HG02852 (cell line): ENCODE measurements around the gene ETNK1.
"Not testable (repeated sequence)": the region's sequence is repeated elsewhere in the genome, so short reads cannot be mapped to it uniquely, and the experiment has no call there.

ENCODE experiments used
- ATAC-seq: cut with Tn5 transposase; IDR thresholded peaks from one replicate; pipeline ENCODE4 v1.9.1; 2021; ENCODE audit warnings: mild to moderate bottlenecking, moderate library complexity; ENCODE audit not compliant: unreplicated experiment

The ETNK1 gene

DNA sequence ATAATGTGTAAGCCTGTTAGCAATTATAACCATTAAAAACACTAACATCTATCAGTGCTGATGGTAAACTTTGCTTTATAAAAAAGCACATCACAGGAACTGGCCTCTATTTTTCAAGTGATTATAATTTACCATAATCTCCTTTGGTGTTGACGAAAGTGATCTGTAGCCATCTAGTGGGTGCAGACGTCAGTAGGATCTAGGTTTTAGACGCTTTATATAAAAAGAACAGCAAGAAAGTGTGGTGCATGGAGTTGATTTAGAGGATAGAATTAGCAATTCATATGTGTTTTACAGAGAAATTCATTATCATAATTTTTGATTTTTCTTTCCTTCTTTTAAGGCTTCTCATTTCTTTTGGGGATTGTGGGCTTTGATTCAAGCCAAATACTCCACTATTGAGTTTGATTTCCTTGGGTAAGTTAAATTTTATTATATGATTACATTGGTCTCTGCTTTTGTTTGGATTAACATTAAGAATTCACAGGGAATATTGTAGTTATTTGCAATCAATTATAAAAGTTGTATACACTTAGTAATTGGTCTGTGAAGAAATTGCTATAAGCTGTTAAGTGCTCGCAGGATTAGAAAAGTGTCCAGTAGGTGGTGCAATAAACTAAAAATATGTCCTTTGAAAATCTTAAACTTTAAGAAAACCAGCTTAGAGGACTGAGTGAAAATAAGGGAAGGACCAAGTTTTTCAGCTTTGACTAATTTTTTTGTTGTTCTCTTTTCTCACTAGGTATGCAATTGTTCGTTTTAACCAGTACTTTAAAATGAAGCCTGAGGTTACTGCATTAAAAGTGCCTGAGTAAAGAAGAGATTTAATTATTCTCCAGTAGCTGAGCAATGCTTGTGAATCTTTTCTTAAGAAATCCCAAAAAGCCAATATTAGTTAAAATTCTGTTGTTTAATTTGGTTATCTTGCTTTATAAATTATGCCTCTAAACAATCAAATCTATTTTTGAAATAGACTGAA, 59.5 kb downstream of the ETNK1 start:
- peak; percentile 41 for ATAC-seq

DNA sequence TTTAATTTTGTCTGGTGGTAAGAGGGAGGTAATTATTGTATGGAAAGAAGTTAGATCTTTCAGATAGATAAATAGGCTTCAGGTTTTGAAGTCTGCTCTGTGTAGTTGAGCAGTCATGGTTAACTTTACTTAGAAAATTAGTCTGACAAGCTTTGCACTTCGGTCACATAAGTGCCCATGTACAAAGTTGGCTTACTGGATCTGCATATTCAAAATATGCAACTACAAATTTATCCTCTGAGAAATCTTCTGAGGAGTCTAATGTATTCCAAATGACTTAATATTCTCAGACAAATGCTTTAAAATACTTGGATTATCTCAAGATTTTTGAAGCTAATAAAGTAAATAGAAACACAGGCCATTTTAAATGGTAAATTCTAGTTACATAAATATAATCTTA, 61.2 kb downstream of the ETNK1 start:
- ATAC-seq: no peak

DNA sequence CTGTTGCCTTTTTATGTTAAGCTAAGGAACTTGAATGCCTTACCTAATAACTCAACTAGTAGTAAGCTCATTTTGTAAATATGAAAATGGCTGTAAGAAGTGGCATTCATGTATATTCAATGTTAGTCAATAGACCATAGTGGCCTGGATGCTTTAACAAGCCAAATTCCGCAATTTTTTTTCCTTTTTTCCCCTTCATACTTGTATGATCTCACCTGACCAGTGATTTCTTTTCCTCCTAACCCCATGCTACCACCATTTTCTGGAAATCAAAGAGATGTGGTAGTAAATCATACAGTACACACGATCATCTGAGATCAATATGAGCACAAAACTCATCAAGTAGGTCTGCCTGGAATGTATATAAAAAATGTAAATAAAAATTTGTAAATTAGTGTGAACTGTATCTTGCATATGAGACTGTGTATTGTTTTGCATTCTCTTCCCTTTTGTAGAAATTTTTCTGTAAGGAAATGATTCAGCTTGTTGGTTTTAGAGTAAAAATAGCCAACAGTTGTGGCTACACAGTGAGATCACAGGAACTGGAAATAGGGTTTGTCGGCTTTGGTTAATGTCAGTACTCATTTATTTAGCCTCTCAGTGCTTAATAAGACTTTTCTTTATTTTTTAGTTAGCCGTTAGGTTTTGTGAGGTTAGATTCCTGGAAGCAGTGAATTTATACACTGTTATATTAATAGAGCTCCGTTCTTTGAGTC, 62.5 kb downstream of the ETNK1 start:
- peak; percentile 77 for ATAC-seq

DNA sequence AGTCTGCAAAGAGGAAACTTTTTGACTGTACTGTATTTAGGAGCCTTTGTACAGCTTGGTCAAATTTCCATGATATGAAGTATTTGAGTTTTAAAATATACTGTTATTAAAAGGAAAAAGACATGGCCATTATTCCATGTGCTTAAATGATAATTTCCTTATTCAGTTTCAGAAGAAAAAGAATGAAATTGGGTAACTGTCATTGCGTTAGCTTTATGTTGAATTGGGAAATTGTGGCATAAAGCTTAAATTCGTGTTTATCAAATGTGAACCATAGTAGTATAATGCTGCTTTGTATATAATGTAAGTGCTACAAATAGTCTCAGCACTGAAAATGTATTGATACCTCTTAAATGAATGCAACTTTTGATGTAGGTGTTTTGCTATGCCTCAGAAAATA, 64.9 kb downstream of the ETNK1 start:
- ATAC-seq: no peak

DNA sequence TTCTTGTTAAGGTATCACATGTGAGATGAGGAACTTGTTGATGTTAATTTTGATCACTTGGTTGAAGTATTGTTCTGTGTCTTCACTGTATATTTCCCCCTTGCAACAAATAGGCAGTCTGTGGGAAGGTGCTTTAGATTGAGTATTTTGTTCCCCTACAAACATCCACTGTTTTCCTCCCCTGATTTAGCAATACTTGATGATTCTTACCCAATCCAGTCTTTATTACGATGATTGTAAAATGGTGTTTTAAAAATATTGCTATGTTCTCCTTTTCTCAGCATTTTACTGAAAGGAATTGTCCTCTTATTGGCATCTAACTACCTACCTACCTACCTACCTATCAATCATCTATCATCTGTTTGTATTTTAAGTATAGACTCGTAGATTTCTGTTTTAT, 66.3 kb downstream of the ETNK1 start:
- ATAC-seq: no peak

DNA sequence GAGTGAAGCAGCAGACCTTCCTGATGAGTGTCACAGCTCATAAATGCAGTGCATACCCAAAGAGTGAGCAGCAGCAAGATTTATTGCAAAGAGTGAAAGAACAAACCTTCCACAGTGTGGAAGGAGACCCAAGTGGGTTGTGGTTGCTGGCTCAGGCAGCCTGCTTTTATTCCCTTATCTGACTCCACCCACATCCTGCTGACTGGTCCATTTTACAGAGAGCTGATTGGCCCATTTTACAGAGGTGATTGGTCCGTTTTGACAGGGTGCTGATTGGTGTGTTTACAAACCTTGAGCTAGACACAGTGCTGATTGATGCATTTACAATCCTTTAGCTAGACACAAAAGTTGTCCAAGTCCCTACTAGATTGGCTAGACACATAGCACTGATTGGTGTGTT, 67.5 kb downstream of the ETNK1 start:
- not testable (repeated sequence) for ATAC-seq

DNA sequence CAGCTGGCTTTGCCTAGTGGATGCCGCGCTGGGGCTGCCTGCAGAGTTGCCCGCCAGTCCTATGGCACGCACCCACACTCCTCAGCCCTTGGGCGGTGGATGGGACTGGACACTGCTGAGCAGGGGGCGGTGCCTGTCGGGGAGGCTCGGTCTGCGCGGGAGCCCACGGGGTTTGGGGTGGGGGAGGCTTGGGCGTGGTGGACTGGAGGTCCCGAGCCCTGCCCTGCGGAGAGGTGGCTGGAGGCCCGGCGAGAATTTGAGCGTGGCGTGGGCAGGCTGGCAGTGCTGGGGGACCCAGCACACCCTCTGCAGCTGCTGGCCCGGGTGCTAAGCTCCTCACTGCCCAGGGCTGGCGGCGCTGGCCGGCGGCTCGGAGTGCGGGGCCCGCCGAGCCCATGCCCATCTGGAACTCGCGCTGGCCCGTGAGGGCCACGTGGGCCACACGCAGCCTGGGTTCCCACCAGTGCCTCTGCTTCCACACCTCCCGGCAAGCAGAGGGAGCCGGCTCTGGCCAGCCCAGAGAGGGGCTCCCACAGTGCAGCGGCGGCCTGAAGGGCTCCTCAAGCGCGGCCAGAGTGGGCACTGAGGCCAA, 68.1 kb downstream of the ETNK1 start:
- ATAC-seq: no peak

DNA sequence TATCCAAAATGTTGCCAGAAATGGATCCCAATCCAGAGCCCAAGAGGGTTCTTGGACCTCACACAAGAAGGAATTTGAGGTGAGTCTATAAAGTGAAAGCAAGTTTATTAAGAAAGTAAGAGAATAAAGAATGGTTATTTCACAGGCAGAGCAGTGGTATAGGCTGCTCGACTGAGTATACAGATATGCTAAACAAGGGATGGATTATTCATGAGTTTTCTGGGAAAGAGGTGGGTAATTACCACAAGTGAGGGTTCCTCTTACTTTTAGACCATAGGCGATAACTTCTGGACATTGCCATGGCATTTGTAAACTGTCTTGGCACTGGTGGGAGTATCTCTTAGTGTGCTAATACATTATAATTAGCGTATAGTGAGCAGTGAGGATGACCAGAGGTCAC, 73.6 kb downstream of the ETNK1 start:
- ATAC-seq: no peak

DNA sequence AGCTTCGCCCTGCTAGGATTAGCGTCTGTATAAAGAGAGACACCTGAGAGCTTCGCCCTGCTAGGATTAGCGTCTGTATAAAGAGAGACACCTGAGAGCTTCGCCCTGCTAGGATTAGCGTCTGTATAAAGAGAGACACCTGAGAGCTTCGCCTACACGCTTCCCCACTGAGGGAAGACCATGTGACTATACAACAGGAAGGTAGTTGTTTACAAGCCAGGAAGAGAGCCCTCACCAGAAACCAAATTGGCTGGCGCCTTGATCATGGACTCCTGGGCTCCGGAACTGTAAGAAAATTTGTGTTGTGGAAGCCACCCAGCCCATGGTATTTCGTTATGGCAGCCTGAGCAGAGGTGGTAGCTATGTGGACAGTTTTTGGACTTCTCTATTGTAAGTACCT, 74.7 kb downstream of the ETNK1 start:
- not testable (repeated sequence) for ATAC-seq

DNA sequence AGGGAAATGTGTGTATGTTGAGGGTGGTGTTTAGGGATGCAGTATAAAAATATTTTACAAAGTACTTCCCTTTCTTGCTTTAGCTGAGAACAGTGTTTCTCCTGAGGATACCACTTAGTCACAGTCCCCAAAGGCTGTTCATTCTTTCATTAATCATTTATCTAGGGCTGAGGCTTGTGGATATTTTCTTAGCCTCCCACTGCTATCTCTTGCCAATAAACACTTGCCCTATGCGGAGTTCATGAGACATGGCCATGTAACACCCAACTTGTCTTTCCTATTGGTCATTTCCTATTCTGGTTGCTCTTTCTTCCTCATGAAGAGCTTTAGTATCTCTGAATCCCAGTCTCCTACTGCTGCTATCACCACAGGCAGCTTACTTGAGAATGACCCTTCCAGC, 75.1 kb downstream of the ETNK1 start:
- ATAC-seq: no peak

DNA sequence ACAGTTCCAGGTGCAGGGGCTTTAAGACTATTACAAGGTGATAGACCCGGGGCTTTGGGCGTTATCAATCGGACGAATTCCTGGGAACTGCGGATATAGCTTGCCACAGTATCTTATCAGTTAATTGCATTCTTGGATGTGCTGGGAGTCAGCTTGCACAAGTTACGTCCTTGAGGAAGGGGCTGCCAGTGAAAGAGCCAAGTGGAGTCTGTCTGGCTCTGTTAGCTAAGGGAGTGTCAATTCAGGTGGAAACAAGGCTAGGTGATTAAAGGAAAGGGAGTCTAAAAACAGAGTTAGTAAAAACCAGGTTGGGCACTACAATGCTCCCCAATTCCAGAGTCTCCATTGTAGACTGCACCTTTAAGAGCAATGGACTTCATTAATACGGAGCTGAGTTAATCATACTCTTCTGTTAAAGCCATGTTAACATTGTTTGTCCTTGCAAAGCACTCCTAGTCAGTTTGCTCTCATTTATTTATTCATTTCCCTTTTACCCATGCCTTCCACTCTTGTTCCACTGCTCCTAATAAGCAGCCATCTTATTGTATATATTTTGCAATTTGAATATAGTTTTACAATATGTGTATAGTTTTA, 76.3 kb downstream of the ETNK1 start:
- not testable (repeated sequence) for ATAC-seq

DNA sequence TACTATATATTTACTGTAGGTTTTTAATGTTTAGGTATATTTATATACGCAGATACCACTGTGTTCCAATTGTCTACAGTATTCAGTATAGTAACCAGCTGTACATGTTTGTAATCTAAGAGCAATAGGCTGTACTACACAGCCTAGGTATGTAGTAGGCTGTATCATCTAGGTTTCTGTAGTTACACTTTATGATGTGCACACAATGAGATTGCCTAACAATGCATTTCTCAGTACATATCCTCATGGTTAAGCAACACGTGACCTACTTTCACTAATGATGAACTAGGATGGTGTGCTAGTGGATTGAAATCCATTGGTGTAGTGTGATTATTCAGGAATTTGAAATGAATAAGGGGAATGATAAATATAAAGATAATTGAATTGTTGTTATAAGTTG, 77.7 kb downstream of the ETNK1 start:
- ATAC-seq: no peak

DNA sequence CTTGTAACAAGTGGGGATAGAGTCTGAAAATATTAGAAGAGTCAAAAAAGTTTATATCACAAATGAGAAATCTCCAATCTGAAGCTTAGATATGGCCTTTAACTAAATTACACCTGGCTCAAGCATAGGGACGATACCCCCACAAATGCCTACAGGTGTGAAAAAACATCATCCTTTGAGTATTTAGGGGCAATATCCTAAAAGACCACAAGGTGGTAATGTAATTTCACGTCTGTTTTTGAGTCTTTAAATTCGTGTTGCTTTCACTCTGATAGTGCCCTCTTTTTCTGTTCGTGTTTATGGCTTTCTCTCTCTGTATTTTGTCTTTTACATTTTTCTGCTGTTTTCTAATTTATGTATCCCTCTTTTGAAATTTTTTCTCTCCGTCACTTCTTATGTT, 84.3 kb downstream of the ETNK1 start:
- no peak for ATAC-seq

DNA sequence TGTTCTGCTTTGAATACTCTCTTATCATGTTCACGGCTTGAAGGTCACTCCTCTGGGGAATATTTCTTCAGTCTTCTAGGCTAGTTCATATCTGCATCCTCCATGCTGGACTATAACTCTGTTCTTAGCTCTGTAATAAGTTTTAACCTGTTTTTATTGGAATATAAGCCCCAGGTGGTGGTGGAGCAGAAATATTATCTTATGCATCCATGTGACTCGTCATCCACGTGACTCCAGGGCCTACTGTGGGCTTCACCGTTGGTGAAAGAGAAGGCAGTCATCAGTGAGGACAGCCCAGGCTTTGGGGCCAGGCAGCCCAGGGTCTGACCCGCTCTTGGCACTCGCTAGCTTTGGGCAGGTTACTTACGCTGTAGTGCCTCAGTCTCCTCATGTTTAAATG, 87.1 kb downstream of the ETNK1 start:
- ATAC-seq: no peak

DNA sequence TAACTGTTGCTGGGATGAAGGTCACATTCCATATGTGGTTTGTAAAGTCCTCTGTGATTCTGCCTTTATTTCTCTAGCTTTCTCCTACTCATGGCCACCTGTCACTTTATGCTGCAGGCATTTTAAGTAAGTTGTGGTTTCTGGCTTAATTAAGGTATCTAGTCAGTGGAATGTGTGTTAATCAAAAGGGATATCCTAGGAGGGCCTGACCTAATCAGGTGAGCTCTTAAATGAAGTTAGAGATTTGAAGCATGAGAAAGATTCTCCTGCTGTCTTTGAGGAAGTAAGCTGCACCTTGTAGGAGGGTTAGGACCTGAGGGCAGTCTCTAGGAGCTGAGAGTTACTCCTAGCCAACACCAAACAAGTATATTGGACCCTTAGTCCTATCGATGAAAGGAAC, 90.3 kb downstream of the ETNK1 start:
- ATAC-seq: no peak

DNA sequence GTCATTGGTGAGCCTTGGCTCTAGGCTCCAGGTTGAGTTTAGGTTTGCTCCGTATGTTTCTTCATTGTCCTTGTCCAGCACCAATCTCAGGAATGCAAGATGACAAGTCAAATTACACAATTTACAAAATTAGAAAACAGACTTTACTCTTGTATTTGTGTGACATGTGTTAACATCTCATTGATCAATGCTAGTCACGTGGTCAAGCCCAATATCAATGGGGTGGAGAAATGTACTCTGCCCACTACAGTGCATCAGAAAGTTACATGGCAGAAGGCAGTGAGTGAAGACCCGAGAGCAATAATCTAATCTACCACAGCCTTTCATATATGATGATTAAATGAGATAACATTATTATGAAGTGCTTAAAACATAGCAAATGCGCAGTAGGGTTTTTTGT, 94.8 kb downstream of the ETNK1 start:
- no peak for ATAC-seq

DNA sequence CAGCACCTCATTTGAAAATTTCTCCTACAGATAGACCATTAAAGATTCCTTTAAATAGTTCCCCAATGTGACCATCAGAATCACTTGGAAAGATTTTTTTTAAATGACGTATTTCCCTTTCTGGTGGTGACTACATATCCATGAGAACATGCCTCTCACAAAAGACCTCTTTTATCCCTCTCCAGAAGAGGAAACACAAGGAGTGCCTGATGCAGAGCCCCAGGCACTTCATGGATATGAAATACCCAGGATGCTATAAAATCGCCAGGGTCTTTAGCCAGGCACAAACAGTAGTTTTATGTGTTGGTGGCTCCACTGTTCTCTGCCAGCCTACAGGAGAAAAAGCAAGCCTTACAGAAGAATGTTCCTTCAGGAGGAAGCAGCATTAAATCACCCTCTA, 97.1 kb downstream of the ETNK1 start:
- no peak for ATAC-seq

DNA sequence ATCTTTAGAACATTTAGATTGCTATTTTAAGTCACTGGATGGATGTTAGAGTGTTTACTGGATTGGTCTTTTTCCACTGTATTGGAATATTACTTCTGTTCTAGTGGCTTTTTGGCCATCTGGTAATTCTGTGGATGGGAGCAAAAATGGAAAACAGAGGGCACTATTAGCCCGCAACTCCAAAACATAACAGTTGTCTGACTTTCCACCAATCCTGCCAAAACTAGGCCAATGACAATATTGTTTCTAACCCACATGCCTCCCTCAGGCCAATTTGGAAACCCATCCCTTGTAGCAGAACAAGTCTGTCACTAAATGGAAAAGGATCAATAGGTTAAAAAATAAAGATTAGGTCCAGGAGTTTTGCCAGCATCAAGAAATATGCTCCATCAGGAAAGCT, 97.8 kb downstream of the ETNK1 start:
- ATAC-seq: no peak

DNA sequence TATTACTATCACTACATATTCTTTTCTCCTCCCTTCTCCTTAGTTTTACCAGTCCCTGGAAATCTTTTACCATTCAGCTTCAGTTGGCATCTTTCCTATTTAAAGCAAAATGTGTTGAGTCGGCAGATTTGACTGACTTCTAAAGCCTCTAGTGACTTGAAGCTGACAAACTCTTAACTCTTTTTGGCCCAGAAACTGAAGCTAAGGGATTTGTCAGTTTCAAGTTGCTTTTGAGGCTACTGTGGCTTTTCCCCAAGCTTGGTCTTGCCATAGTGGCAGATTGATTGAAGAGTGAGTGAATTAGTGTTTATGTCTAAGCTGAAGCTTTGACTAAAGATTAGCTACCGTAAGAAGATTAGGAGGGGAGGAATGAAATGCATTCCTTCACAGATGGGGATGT, 104.0 kb downstream of the ETNK1 start:
- no peak for ATAC-seq

DNA sequence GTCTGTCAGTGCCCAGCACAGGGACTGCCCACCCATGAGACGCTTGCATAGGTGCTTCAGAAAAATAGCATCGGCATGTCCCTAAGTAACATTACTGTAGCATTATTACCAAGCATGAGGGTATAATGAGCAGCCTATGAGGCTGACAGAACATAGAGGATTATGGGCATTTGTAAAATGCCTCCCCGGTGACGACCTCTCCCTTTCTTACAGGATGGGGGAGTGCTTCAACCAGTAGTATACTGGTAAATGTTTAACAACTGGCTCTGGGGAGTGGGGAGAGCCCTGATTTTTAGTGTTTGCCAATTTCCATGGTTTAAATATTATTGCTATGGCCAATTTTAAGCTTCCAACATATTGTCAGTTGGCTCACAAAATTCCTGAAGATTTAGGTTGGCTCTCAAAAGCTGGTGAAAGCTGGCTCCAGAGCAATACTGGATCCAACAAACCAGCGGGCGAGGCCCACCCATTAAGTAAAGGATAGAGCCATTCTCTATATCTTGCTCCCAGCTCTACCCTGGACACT, 104.5 kb downstream of the ETNK1 start:
- no peak for ATAC-seq

DNA sequence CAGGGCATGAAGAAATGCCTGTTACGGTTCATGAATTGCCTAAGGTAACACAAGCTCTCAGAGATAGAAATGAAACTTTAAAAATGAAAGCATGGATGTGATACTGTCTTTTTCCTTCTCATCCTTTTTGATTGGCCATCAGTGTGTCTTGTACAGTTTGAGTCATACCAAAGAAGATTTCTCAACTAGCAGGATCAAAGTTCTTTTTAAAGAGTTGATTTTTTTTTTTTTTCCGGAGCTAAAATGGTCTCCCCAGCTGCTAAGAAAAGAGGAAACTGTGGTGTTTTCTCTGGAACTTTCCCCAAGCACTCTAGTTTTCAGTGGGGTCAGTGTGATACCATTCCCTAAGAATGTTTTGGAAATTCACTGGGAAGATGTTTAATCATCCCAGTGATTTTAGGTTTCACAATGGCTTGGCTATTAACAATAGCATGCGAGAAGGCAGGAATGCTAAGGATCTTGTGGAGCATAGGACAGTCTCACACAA, 105.0 kb downstream of the ETNK1 start:
- no peak for ATAC-seq
